HG02642 (cell line): ENCODE data around the gene MAPK10.

Experiments
- ATAC-seq: cut with Tn5 transposase; IDR thresholded peaks from one replicate; pipeline ENCODE4 v1.9.1; 2021; ENCODE audit warnings: mild to moderate bottlenecking; ENCODE audit not compliant: unreplicated experiment, poor library complexity

The MAPK10 gene

GRCh38 chr4:86280246-86280645 is 79.6 kb downstream of the MAPK10 start:
- no peak for ATAC-seq

GRCh38 chr4:86279293-86279960 is 80.4 kb downstream of the MAPK10 start:
- no peak for ATAC-seq

GRCh38 chr4:86278126-86278525 is 81.7 kb downstream of the MAPK10 start:
- no peak for ATAC-seq

GRCh38 chr4:86274642-86275041 is 85.2 kb downstream of the MAPK10 start:
- ATAC-seq = no peak

- ATAC-seq = no peak
Measured at GRCh38 chr4:86272669-86273068, 87.2 kb downstream of the MAPK10 start.

- no peak for ATAC-seq
Measured at GRCh38 chr4:86271057-86271456, 88.8 kb downstream of the MAPK10 start.

GRCh38 chr4:86269354-86269753 is 90.5 kb downstream of the MAPK10 start:
- ATAC-seq = no peak

- no peak for ATAC-seq
Measured at GRCh38 chr4:86264241-86264640, 95.6 kb downstream of the MAPK10 start.

GRCh38 chr4:86261636-86262035 is 98.2 kb downstream of the MAPK10 start:
- ATAC-seq = no peak

GRCh38 chr4:86256086-86256485 is 103.8 kb downstream of the MAPK10 start:
- ATAC-seq = no peak

- ATAC-seq = no peak
Measured at GRCh38 chr4:86250619-86251018, 109.2 kb downstream of the MAPK10 start.

GRCh38 chr4:86250006-86250405 is 109.8 kb downstream of the MAPK10 start:
- no peak for ATAC-seq

GRCh38 chr4:86249074-86249473 is 110.8 kb downstream of the MAPK10 start:
- ATAC-seq = no peak

- ATAC-seq = no peak
Measured at GRCh38 chr4:86247906-86248305, 111.9 kb downstream of the MAPK10 start.

GRCh38 chr4:86247320-86247719 is 112.5 kb downstream of the MAPK10 start:
- no peak for ATAC-seq

- ATAC-seq = no peak
Measured at GRCh38 chr4:86243750-86244149, 116.1 kb downstream of the MAPK10 start.

GRCh38 chr4:86242677-86243076 is 117.2 kb downstream of the MAPK10 start:
- ATAC-seq = no peak

- ATAC-seq = no peak
Measured at GRCh38 chr4:86235549-86235948, 124.3 kb downstream of the MAPK10 start.

- no peak for ATAC-seq
Measured at GRCh38 chr4:86233681-86234080, 126.2 kb downstream of the MAPK10 start.

GRCh38 chr4:86233090-86233489 is 126.8 kb downstream of the MAPK10 start:
- ATAC-seq = no peak

- peak; percentile 87 for ATAC-seq
Measured at GRCh38 chr4:86223472-86223871, 136.4 kb downstream of the MAPK10 start.

GRCh38 chr4:86221002-86221401 is 138.9 kb downstream of the MAPK10 start:
- no peak for ATAC-seq

- no peak for ATAC-seq
Measured at GRCh38 chr4:86220121-86220520, 139.7 kb downstream of the MAPK10 start.
